Stimulated activated CD4-positive, alpha-beta T cell treated with anti-CD3 and anti-CD28 coated beads, Interleukin-2, amount 100 ng/mL, for 24 hours (primary cell): Measurements from ENCODE around the gene FAM221B.
A peak's percentile ranks its signal among the peaks of the same experiment; 100 is the strongest.

Source experiments
- DNase-seq, 2 donors: peaks; one replicate each; pipeline ENCODE4 v3.0.0-alpha.2; 2020

Gene FAM221B

GRCh38 chr9:35828716-35829083 is at the start of gene FAM221B:
Gene FAM221B, minus strand, starts transcription at chr9:35828732. Its CDS starts 2,571 bp downstream, at chr9:35826161.
- peak; percentile 39 to 43 for DNase-seq

GRCh38 chr9:35872505-35872904 is 44.0 kb upstream of the FAM221B start:
- no peak for DNase-seq

- no peak for DNase-seq
Measured at GRCh38 chr9:35871545-35871944, 43.0 kb upstream of the FAM221B start.

DNA sequence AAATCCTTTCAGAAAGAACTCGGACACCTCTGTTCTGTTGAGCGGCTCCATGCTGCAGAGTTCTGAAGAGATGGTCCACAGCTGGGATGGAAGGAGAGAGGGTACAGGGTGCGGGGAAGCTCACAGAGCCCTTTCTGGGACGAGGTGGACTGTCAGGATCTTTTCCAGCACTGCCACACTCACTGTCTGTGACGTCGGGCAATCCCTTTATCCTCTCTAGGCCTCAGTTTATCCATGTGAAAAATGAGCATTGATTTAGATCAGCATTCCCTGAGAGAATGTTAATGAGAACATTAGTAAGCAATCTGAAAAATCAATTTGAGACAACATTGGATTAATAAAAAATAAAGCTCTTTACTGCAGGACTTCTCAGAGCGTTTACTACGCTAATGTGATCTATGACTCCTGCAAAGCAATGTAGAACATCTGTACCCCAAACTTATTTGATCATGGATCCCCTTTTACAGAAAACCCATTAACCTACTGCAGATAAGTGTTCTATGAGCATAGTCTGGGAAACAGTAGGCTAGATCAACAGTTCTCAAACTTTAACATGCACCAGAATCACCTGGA is 41.9 kb upstream of the FAM221B start, which contains the start of gene OR13J1:
Gene OR13J1, minus strand, starts transcription at position 51 of the 573 bp plus-strand sequence. Its CDS starts 0 bp downstream, at position 51.
- no peak for DNase-seq

GRCh38 chr9:35869621-35870216 is 41.2 kb upstream of the FAM221B start:
- no peak for DNase-seq

GRCh38 chr9:35868933-35869332 is 40.4 kb upstream of the FAM221B start:
- no peak for DNase-seq

GRCh38 chr9:35867538-35867937 is 39.0 kb upstream of the FAM221B start:
- DNase-seq, result no peak

GRCh38 chr9:35864695-35865255 is 36.2 kb upstream of the FAM221B start:
- no peak for DNase-seq

DNA sequence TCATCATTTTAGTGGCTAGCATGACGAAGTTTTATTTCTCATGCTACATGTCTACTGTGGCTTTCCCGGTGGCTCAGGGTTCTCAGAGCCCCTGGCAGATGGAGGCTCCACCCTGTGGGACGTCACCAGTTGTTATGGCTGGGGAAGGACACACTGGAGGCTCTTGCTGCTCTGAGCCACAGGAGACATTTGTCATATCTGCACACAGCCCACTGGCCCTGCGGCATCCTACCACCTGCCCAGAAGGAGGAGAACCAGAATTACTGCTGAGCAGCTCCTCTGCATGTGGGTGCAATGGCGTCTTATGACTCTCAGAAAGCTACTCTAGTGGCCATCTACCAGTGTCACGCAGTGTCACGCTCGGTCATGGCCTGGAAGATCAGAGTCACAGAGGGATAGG is 35.1 kb upstream of the FAM221B start:
- no peak for DNase-seq

GRCh38 chr9:35862328-35862727 is 33.8 kb upstream of the FAM221B start:
- no peak for DNase-seq

DNA sequence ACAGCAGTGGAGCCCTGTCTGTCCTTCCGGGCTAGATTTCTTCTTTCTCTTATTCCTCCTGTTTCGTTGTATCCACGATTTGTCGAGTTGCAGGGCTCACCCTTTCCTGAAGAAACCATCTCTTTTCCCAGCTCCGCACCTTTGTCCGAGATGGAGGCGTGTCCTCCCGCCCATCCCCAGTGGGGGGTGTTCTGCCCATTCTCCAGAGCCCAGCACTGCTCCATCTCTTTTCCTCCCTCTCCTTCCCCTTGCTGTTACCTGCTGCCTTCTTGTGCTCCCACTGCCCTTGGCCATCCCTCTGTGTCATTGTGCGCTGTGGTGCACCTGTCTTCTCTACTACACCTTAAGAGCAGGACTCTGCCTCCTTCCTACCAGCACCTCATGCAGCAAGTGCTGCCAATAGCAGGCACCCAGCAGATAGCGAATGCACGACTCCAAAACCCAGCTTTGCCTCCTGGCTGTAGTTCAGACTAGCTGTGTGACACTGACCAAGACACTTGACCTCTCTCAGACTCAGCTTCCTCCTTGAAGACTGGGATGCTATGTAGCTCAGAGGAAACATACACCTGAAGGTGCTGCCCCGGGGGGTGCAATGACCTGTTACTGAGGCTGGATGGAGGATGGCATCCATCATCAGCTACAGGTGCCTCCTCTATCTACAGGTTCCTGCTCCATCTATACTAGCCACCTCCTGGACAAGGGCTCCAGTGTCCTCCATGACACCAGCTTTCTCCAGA is 32.8 kb upstream of the FAM221B start:
- peak in 1 of 2 donors; percentile 10 for DNase-seq

- DNase-seq, result no peak
Measured at GRCh38 chr9:35859990-35860339, 31.4 kb upstream of the FAM221B start.

DNA sequence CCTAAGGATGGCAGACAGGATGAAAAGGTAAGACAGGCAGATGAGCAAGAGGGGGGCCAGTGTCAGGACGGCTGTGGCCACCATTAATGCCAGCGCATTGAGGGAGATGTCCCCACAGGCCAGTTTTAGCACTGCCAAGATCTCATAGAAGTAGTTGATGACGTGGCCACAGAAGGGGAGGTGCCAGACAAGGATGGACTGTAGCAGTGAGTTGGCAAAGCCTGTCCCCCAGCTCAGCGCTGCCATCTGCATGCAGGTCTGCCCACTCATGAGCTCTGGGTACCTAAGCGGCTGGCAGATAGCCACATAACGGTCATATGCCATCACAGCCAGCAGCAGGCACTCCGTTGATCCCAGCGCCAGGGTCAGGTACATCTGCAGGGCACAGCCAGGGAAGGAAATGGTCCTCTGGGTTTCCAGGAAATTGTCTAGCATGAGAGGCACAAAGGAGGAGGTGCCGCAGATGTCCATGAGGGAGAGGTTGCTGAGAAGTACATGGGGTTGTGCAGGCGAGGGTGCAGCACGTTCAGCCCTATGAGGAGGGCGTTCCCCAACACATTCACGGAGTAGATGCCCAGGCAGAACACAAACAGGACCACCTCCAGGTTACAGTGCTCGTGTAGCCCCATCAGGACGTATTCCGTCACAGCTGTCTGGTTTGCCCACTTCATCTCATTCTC is 30.9 kb upstream of the FAM221B start:
- peak in 1 of 2 donors; percentile 15 for DNase-seq

GRCh38 chr9:35858458-35858857 is 29.9 kb upstream of the FAM221B start:
- DNase-seq, result no peak

DNA sequence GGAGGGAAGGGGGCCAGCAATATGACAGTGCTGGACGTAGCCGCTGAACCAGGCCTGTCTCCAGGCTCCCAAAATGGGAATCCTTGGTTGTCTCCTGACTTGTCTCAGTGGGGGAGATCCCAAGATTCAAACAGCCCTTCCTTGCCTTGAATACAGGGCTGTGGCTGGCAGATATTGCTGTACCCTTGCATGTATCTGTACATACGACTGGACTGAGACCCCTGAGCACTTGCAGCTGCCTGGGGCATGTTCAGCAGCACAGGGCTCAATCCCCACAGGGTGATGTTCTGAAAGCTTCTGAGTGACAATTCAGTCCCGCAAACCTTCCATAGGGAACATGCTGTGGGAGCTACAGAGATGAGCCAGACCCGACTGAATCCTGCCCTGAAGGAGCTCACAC is 28.4 kb upstream of the FAM221B start:
- DNase-seq, result peak in 1 of 2 donors; percentile 8

- peak in 1 of 2 donors; percentile 3 for DNase-seq
Measured at GRCh38 chr9:35856206-35856605, 27.7 kb upstream of the FAM221B start.

- DNase-seq, result peak in 1 of 2 donors; percentile 1
Measured at GRCh38 chr9:35854091-35854762, 25.7 kb upstream of the FAM221B start.

DNA sequence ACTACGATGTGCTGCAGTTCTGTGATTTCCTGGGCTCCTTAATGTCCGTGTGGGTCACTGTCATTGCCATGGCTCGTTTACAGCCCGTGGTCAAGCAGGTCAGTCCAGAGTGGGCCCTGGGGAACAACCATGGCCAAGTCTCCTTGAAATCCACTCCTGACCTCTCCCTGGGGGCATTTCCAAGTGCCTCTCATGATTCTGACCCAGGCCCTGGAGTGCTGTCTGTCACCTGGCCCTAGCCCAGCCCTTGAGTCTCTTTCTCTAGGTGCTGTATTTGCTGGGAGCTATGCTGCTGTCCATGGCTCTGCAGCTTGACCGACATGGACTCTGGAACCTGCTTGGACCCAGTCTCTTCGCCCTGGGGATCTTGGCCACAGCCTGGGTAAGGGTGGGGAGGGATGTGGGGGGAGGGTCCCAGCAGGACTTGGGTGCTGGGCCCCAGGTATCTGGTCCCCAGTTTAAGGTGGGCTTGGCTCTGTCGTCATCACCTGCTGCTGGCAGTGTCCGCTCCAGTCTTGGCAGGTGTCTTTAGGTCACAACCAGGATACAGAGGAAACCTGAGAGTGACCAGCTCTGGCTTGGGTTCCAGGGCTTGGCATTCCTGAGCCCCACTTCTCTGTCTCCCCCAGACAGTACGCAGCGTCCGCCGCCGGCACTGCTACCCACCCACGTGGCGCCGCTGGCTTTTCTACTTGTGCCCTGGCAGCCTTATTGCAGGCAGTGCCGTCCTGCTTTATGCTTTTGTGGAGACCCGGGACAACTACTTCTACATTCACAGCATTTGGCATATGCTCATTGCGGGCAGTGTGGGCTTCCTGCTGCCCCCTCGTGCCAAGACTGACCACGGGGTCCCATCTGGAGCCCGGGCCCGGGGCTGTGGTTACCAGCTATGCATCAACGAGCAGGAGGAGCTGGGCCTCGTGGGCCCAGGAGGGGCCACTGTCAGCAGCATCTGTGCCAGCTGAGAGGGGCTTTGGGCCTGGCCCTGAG is 24.6 kb upstream of the FAM221B start:
- DNase-seq, result peak in 1 of 2 donors; percentile 8

DNA sequence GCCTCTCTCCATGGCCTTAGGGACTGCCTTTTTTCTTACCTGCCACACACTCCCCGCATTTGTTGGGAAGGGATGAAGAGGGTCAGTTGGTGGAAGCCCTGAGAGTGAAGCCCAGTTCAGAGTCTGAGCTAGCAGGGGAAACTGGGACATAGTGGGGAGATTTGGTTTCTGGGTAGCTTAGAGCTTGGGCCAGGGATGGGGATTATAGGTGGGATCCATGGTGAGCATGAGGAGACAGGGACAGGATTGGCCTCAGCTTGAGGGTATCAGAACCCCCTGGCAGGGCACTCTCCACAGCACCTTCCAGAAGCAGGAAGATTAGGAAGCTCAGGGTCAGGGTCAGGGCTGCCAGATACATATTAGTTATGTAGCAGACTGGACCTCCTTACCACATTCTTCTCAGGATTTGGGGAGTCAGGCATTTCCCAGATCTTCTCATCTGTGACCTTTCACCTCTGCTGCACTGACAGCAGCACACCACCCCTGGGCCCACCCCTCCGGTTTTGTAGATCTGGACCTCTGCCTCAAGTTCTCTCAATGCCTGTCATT is 23.8 kb upstream of the FAM221B start:
- DNase-seq, result no peak

GRCh38 chr9:35847792-35848572 is 19.4 kb upstream of the FAM221B start:
- DNase-seq, result peak in 1 of 2 donors; percentile 29
